Muscle layer of colon (tissue), 2 donors: ENCODE measurements around the gene AUTS2.

ENCODE experiments used
- H3K27ac ChIP-seq: one replicate; pipeline ENCODE4 v1.7.0; 2013; ENCODE audit warnings: low read depth, mild to moderate bottlenecking, low read length, moderate library complexity
- H3K27me3 ChIP-seq, 2 donors: one replicate each; pipeline ENCODE4 v1.7.0; 2013; ENCODE audit warnings: low read length in 2 of 2, mild to moderate bottlenecking in 2 of 2; ENCODE audit not compliant: insufficient read depth in 2 of 2, control insufficient read depth in 1 of 2
- H3K36me3 ChIP-seq: one replicate; pipeline ENCODE4 v1.7.0; 2013; ENCODE audit warnings: mild to moderate bottlenecking, low read length; ENCODE audit not compliant: insufficient read depth
- H3K4me1 ChIP-seq: one replicate; pipeline ENCODE4 v1.7.0; 2013; ENCODE audit warnings: mild to moderate bottlenecking, low read length; ENCODE audit not compliant: insufficient read depth
- H3K4me3 ChIP-seq, 2 donors: one replicate each; pipeline ENCODE4 v1.7.0; 2013; ENCODE audit warnings: low read length in 2 of 2, low read depth in 1 of 2, mild to moderate bottlenecking in 1 of 2, moderate library complexity in 1 of 2
- H3K9ac ChIP-seq: one replicate; pipeline ENCODE4 v1.7.0; 2013; ENCODE audit warnings: low read length
- H3K9me3 ChIP-seq: one replicate; pipeline ENCODE4 v1.7.0; 2013; ENCODE audit warnings: mild to moderate bottlenecking, low read length
- donor health status: abdominal sarcoma.
- donor health status: Adenocarcinoma of cecum.

Gene AUTS2

GRCh38 chr7:70040970-70041766 is 442.9 kb downstream of the AUTS2 start:
- H3K4me1 ChIP-seq, result peaks cover 18% of the 10 kb centered on the region
- H3K27ac ChIP-seq, result no peak overlapping the region
- no peak overlapping the region for H3K9ac ChIP-seq
- H3K36me3 ChIP-seq, result no peaks in the 10 kb centered on the region
- no peaks in the 10 kb centered on the region for H3K27me3 ChIP-seq
- no peaks in the 10 kb centered on the region for H3K9me3 ChIP-seq
- no peak overlapping the region for H3K4me3 ChIP-seq

GRCh38 chr7:70042533-70042932 is 444.3 kb downstream of the AUTS2 start:
- Histone ChIP-seq H3K4me1 (peaks cover 18% of the 10 kb centered on the region), H3K9me3 (no peaks in the 10 kb centered on the region), H3K27ac (no peak overlapping the region), H3K9ac (no peak overlapping the region), H3K4me3 (no peak overlapping the region), H3K27me3 (no peaks in the 10 kb centered on the region), H3K36me3 (no peaks in the 10 kb centered on the region)

GRCh38 chr7:70043015-70043538 is 444.8 kb downstream of the AUTS2 start:
- peaks cover 18% of the 10 kb centered on the region for H3K4me1 ChIP-seq
- no peaks in the 10 kb centered on the region for H3K27me3 ChIP-seq
- H3K4me3 ChIP-seq, result no peak overlapping the region
- H3K9ac ChIP-seq, result no peak overlapping the region
- no peaks in the 10 kb centered on the region for H3K9me3 ChIP-seq
- H3K27ac ChIP-seq, result no peak overlapping the region
- H3K36me3 ChIP-seq, result no peaks in the 10 kb centered on the region

GRCh38 chr7:70044064-70044463 is 445.8 kb downstream of the AUTS2 start:
- Histone ChIP-seq H3K27ac (no peak overlapping the region), H3K9me3 (no peaks in the 10 kb centered on the region), H3K27me3 (no peaks in the 10 kb centered on the region), H3K9ac (no peak overlapping the region), H3K4me3 (no peak overlapping the region), H3K36me3 (no peaks in the 10 kb centered on the region), H3K4me1 (peaks cover 18% of the 10 kb centered on the region)

- no peak overlapping the region for H3K9ac ChIP-seq
- peaks cover 18% of the 10 kb centered on the region for H3K4me1 ChIP-seq
- no peak overlapping the region for H3K27ac ChIP-seq
- no peaks in the 10 kb centered on the region for H3K36me3 ChIP-seq
- H3K4me3 ChIP-seq, result no peak overlapping the region
- no peaks in the 10 kb centered on the region for H3K27me3 ChIP-seq
- no peaks in the 10 kb centered on the region for H3K9me3 ChIP-seq
These were observed 446.2 kb downstream of the AUTS2 start for GRCh38 chr7:70044525-70044924.

- Histone ChIP-seq H3K27ac (no peak overlapping the region), H3K4me1 (peaks cover 18% of the 10 kb centered on the region), H3K4me3 (no peak overlapping the region), H3K9me3 (no peaks in the 10 kb centered on the region), H3K27me3 (no peaks in the 10 kb centered on the region), H3K36me3 (no peaks in the 10 kb centered on the region), H3K9ac (no peak overlapping the region)
These were observed 446.7 kb downstream of the AUTS2 start for GRCh38 chr7:70044981-70045380.

GRCh38 chr7:70047384-70047783 is 449.1 kb downstream of the AUTS2 start:
- Histone ChIP-seq H3K4me1 (peaks cover 22% of the 10 kb centered on the region), H3K27ac (no peak overlapping the region), H3K36me3 (no peaks in the 10 kb centered on the region)

GRCh38 chr7:70047891-70048448 is 449.7 kb downstream of the AUTS2 start:
- Histone ChIP-seq H3K4me3 (no peak overlapping the region), H3K36me3 (no peaks in the 10 kb centered on the region), H3K9ac (no peak overlapping the region), H3K4me1 (peaks cover 21% of the 10 kb centered on the region), H3K27me3 (no peaks in the 10 kb centered on the region), H3K9me3 (no peaks in the 10 kb centered on the region), H3K27ac (no peak overlapping the region)

More at GRCh38 chr7:70047384-70047783, 449.1 kb downstream of the AUTS2 start:
- H3K27me3 ChIP-seq, result no peaks in the 10 kb centered on the region
- H3K9me3 ChIP-seq, result no peaks in the 10 kb centered on the region
- H3K4me3 ChIP-seq, result no peak overlapping the region
- H3K9ac ChIP-seq, result no peak overlapping the region

GRCh38 chr7:70051726-70052125 is 453.5 kb downstream of the AUTS2 start:
- Histone ChIP-seq H3K27me3 (no peaks in the 10 kb centered on the region), H3K36me3 (no peaks in the 10 kb centered on the region), H3K27ac (no peak overlapping the region), H3K4me3 (no peak overlapping the region), H3K9ac (no peak overlapping the region), H3K4me1 (peaks cover 14% of the 10 kb centered on the region), H3K9me3 (no peaks in the 10 kb centered on the region)

GRCh38 chr7:70052691-70053090 is 454.4 kb downstream of the AUTS2 start:
- H3K4me1 ChIP-seq, result peaks cover 14% of the 10 kb centered on the region
- no peak overlapping the region for H3K27ac ChIP-seq
- H3K9me3 ChIP-seq, result no peaks in the 10 kb centered on the region
- no peaks in the 10 kb centered on the region for H3K36me3 ChIP-seq
- no peak overlapping the region for H3K4me3 ChIP-seq
- no peaks in the 10 kb centered on the region for H3K27me3 ChIP-seq
- H3K9ac ChIP-seq, result no peak overlapping the region

GRCh38 chr7:70053421-70053820 is 455.1 kb downstream of the AUTS2 start:
- Histone ChIP-seq H3K27me3 (no peaks in the 10 kb centered on the region), H3K4me1 (peaks cover 14% of the 10 kb centered on the region), H3K36me3 (no peaks in the 10 kb centered on the region), H3K9me3 (no peaks in the 10 kb centered on the region), H3K27ac (no peak overlapping the region), H3K4me3 (no peak overlapping the region), H3K9ac (no peak overlapping the region)
